ENCODE results near the gene FAAH.

Gene FAAH

GRCh38 chr1:46401154-46401913 lies 7.2 kb downstream of the FAAH start:
- DNase-seq, result no peak

GRCh38 chr1:46401964-46402626 lies 8.0 kb downstream of the FAAH start:
- DNase-seq, result no peak

GRCh38 chr1:46403916-46404315 lies 9.8 kb downstream of the FAAH start:
- DNase-seq, result no peak

DNA sequence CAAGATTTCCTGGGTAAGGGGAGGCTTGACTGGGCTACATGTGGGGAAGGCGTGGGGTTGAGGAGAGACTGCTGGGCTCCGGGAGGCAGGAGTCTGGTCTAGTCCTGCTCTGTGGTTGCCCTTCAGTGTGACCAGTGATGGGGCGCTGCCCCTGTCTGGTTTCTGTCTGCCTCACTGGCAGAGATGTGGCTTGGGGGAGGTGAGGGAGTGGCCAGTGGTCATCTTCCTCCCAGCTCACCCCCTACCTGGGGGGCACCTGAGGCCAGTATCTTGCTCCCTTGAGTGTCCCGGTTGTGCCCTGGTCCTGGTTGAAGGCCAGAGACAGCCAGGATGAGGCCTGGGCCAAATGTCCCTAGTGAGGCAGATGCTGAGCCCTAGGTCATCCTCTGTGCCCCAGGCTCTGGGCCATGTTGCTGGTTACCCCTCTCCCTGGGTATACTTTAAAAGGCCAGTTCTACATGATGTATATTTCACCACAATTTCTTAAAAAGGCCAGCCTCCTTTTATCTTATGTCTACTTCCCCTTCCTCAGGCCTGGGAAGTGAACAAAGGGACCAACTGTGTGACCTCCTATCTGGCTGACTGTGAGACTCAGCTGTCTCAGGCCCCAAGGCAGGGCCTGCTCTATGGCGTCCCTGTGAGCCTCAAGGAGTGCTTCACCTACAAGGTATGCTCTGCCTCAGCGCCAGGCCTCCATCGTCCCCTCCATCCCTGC lies 10.5 kb downstream of the FAAH start:
- DNase-seq, result no peak

- no peak for DNase-seq
These were observed 11.1 kb downstream of the FAAH start for GRCh38 chr1:46405197-46405555.

- DNase-seq, result no peak
These were observed 11.6 kb downstream of the FAAH start for GRCh38 chr1:46405724-46406123.

- DNase-seq, result no peak
These were observed 12.9 kb downstream of the FAAH start for GRCh38 chr1:46406881-46407608.

- DNase-seq, result no peak
These were observed 13.5 kb downstream of the FAAH start for GRCh38 chr1:46407636-46408035.

- no peak for DNase-seq
These were observed 14.4 kb downstream of the FAAH start for GRCh38 chr1:46408356-46409062.

GRCh38 chr1:46409063-46409372 lies 14.9 kb downstream of the FAAH start:
- no peak for DNase-seq

DNA sequence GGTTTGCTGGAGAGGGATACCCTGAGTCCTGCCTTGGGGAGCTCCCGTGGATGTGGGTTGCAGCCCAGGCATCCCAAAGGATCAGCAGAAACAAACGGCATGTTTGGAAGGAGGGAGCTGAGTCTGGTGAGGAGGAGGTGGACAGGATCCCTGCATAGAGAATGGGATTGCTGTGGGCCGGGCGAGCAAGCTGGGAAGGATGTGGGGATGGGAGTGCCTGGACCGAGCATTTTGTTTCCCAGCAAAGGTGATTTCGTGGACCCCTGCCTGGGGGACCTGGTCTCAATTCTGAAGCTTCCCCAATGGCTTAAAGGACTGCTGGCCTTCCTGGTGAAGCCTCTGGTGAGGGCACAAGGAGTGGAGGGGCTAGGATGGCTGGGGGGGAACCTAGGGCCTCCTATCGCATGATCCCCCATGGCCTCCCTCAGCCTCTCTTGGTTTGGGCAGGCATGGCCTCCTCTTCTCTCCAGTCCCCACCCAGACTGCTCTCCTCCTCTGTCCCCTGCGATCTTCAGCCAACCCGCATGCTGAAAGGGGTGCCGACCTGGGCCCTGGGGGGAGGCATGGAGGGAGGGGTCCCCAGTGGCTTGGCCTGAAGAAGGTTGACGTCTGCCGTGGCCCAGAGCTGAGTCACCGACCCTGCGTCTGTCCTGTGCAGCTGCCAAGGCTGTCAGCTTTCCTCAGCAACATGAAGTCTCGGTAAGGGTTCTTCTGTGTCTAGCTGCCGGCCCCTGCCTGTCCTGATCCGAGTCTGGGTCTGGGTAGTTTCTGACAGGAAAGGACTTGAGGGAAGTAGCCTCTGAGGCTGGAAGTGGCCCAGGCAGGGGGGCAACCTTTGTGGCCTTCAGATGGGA lies 16.3 kb downstream of the FAAH start:
- DNase-seq, result no peak

GRCh38 chr1:46411010-46411405 lies 16.9 kb downstream of the FAAH start:
- DNase-seq, result no peak

- peak; percentile 29 to 41 for DNase-seq
These were observed 17.7 kb downstream of the FAAH start for GRCh38 chr1:46411601-46412341.

DNA sequence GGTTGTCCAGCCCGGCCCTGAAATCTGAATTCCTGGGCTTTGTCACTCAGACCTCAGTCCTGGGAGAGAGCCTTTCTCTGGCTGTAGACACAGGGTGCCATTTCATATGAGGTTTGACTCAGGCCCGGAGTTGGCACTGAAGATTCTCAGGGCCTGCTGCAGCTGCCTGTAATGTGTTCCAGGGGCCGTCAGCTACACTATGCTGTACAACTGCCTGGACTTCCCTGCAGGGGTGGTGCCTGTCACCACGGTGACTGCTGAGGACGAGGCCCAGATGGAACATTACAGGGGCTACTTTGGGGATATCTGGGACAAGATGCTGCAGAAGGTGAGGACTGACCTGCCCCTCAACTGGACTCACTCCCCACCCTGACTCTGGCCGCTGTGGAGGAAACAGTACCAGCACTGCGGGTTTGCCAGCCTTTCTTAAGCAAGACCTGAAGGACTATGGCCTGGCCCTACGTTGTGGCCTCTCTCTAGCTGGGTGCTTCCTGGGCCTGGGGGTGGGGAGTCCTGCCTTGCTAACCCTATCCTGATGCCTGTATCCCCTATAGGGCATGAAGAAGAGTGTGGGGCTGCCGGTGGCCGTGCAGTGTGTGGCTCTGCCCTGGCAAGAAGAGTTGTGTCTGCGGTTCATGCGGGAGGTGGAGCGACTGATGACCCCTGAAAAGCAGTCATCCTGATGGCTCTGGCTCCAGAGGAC lies 18.9 kb downstream of the FAAH start:
- no peak for DNase-seq

- DNase-seq, result peak; percentile 10 to 24
These were observed 19.5 kb downstream of the FAAH start for GRCh38 chr1:46413596-46413985.

- DNase-seq, result no peak
These were observed 21.4 kb downstream of the FAAH start for GRCh38 chr1:46415514-46415913.

- DNase-seq, result no peak
These were observed 24.9 kb downstream of the FAAH start for GRCh38 chr1:46418976-46419375.

DNA sequence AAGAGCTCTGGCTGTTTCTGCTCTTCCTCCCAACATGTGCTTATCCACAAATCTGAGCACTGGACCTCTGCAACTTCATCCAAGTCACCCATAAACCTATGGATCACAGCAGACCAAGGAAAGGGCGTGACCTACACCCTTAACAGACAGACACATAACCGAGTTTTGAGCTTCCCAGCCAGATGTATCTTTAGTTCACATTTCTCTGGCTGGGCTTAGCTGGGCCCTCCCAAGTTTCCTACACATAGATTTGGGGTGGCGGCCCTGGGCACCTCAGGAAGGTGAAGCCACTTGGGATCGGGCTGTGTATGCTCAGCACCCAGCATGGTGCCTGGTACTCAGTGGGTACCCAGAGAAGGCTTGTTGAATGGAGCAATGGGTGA lies 26.4 kb downstream of the FAAH start:
- no peak for DNase-seq

GRCh38 chr1:46421739-46422138 lies 27.6 kb downstream of the FAAH start:
- DNase-seq, result no peak

- no peak for DNase-seq
These were observed 28.2 kb downstream of the FAAH start for GRCh38 chr1:46422261-46422871.
